ENCODE measurements around the gene HSPA6.
"Not testable (repeated sequence)": the region's sequence is repeated elsewhere in the genome, so short reads cannot be mapped to it uniquely, and the experiment has no call there.

The HSPA6 gene

DNA sequence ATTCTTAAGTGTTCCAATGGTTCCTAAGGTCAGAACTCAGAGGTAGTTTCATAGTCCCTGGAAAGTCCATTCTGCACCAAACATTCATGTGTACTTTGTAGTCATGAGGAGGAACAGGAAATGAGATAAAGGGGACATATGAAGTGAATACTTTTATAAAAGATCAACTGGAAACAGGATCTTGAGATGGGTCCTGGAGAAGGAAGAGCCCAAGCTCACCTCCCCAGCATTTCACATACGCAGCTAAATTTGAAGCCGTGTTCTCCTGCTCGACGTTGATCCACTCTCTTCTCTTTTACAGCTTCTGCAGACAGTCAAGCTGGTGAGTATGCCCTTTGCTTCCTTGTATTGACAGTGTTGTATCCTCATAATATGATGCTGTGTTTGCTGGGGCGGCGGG is 18.7 kb upstream of the HSPA6 start:
- DNase-seq = no peak

DNA sequence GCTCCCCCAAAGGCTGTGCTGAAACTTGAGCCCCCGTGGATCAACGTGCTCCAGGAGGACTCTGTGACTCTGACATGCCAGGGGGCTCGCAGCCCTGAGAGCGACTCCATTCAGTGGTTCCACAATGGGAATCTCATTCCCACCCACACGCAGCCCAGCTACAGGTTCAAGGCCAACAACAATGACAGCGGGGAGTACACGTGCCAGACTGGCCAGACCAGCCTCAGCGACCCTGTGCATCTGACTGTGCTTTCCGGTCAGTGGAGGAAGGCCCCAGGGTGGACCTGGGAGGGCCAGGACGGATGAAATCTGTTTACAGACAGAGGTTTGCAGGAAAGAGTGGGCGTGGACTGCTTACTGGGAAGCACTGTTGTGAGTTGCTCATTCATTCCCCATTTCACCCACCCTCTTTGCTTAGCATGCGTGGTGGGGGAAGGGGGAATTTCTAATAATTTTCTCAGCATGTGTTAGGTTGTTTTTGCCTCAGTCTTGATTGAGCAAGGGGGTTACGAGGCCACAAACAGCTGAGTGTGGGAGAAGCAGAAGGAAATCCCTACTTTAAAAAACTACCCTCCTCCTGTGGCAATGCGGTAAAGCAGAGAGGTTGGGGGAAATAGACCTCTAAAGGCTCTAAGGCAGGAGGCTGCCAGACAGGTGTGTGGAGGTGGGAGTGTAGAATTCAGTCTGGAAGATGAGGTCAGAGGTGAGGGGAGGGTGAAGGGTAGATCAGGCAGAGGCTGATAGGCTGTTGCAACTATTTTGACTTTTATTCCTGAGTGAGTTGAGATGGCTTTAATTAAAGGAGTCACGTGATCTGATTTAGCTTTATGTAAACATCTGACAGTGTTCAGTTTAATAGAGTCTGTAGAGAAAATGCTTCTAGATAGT is 17.8 kb upstream of the HSPA6 start:
- DNase-seq = no peak

DNA sequence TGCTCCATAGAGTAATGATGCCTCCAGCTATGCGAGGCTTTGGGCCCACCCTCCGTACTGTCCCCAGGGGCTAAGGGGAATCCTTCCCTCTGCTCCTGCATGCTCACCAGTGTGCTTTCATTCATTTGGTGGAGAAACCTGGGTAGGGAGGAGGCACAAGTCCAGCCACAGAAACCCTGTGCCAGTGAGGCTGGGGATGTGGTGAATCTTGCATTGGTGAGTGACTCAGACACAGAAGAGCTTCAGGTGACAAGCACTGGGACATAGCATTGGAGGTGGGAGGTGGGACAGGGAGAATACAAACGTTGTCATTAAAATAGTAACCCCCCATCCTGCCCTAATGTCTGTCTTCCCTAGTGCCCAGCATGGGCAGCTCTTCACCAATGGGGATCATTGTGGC is 13.9 kb upstream of the HSPA6 start:
- no peak for DNase-seq

DNA sequence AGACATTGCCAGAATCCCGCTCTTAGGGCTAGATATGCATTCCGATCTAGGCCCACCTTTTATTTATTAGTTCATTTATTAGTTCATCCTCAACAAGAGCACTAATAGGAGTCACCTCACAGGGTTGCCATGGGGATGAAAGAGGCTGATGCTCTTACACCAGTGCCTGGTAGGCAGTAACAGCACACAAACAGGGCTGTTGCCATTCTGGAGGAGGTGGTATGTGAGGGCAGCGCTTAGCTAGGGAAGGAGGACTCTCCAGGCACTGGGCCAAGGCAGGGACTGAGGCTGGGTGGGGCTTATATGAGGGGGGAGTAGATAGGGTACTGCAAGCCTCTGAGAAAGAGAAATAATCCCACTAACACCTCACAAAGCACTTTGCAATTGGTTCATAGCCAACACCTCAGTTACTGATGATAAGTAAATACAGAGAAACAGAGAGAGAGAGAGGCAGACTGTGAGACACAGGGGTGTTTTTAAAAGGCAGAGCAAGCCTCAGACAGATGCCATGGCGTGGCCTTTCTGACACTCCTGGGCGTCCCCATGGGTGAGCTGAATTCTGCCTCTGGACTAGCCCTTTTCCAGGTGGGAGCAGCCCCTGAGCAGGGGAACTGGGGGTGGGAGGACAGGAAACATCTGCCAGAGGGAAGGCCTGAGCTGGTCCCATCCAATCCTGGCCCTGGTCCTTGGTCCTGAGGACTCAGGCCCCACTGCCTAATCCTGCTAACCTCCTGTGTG is 13.2 kb upstream of the HSPA6 start:
- DNase-seq = no peak

DNA sequence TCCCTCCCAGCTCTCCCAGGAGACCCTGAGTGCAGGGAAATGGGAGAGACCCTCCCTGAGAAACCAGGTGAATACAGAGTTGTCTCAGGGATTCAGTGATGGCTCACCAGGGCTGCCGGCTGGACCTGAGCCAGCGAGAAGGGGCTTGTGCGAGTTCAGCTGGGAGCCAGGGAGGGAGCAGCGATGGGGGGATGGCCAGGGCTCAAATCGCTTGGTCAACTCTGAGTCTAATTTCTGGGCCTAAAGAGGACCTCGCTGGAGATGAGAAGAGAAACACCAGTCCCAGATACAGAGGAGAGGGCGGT is 12.6 kb upstream of the HSPA6 start:
- no peak for DNase-seq

DNA sequence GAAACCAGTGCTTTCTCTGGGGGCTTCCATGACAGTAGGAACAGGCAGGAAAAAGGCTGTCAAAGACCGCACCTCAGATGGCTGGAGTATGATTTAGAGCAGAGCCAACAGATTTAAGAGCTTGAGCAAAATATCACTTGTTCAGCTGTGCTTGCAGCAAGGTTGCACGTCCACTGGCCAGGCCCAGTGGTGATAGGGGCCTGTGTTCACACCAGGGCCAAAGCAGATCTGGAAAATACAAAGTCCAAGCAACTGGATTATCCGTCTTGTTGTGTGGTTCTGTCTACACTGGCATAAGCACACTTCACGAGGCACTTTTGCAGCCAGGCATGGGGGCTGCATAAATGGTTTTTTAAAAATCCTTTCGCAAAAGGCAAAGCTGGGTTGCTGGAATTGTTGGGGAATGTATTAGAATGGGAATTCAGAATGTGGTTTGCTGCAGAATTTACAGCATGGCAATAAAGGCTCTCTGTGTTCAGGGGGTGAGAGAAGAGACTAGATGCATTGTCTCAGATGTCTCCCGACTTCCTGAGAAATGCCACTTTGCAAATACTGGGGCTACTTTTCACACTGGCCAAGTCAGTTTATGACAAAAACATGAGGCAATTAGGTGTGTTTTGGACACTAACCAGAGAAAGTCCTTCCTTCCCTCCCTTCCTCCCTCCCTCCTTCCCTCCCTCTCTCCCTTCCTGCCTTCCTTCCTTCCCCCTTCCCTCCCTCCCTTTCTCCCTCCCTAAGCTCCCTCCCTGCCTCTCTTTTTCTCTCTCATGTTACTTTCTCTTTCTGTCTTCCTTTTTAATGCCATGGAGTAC is 11.5 kb upstream of the HSPA6 start:
- not testable (repeated sequence) for DNase-seq

DNA sequence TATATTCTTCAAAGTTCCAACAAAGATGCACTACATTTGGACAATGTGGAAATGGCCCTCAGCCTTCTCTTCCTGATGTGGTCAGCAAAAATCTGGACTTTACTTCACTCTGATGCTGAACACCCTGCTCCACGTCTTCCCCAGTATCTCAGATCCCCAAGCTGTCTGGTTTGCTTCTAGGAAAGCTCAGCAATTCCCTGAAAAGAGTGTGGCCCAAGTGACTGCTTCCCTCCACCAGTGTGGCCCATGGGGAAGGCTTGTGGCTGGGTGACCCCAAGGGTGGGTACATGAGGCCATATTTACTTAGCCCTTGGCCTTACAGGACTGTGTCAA is 10.9 kb upstream of the HSPA6 start:
- DNase-seq = not testable (repeated sequence)

DNA sequence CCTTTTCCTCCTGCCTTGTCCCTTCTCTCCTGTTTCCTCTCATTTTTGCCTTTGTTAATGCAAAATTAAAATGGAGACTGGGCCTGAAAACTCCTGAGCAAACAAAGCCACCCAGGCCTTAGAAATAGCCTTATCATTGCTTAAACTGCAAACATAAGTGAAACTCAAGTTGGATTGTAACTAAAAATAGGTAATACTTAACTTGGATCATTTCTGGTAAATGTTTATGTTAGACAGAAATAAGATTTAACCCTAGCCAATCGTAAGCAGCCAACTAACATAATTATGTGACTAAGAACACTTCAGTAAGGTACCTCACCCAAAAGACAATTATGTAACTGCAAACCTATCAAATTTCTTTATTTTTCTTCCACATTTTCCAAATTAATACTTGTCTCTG is 10.4 kb upstream of the HSPA6 start:
- DNase-seq = not testable (repeated sequence)

DNA sequence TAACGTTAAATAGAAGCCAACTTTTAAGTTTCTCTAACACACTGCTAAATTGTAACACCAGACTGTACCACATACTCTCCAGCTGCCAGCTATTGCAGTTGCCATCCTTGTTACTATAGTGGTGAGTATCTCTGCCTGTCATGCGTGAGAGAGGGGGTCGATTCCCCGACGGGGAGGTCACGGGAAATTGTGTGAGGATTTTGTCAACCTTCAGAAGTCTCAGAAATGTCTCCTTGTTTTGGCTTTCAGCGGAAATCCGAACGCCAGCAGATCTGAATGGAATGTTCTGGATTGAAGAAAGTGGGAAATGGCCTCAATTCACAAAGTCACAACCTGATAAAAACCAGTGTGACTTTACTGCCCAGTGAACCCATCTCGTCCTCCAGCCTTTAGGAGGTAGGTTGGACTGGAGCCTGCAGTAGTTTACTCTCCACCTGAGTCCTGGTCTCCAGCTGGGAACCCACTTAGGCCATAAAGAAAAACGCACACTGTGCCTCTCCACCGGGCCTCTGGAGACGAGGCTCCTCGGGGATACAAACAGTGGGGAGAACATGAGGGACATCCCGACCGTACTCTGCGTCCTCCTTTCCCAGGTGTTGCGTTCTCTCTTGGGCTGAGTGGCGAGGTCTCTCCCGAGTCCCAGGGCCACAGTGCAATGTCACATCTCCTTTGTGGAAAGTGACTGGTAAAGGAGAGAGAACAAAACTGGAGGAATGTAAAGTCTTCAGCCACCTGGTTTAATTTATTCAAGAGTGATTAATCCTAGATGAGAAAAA is 1.1 kb upstream of the HSPA6 start:
- DNase-seq = not testable (repeated sequence)

DNA sequence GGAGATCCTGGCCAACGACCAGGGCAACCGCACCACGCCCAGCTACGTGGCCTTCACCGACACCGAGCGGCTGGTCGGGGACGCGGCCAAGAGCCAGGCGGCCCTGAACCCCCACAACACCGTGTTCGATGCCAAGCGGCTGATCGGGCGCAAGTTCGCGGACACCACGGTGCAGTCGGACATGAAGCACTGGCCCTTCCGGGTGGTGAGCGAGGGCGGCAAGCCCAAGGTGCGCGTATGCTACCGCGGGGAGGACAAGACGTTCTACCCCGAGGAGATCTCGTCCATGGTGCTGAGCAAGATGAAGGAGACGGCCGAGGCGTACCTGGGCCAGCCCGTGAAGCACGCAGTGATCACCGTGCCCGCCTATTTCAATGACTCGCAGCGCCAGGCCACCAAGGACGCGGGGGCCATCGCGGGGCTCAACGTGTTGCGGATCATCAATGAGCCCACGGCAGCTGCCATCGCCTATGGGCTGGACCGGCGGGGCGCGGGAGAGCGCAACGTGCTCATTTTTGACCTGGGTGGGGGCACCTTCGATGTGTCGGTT is 477 bp downstream of the HSPA6 start:
- DNase-seq = not testable (repeated sequence)

DNA sequence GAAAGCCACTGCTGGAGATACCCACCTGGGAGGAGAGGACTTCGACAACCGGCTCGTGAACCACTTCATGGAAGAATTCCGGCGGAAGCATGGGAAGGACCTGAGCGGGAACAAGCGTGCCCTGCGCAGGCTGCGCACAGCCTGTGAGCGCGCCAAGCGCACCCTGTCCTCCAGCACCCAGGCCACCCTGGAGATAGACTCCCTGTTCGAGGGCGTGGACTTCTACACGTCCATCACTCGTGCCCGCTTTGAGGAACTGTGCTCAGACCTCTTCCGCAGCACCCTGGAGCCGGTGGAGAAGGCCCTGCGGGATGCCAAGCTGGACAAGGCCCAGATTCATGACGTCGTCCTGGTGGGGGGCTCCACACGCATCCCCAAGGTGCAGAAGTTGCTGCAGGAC is 981 bp downstream of the HSPA6 start:
- not testable (repeated sequence) for DNase-seq

DNA sequence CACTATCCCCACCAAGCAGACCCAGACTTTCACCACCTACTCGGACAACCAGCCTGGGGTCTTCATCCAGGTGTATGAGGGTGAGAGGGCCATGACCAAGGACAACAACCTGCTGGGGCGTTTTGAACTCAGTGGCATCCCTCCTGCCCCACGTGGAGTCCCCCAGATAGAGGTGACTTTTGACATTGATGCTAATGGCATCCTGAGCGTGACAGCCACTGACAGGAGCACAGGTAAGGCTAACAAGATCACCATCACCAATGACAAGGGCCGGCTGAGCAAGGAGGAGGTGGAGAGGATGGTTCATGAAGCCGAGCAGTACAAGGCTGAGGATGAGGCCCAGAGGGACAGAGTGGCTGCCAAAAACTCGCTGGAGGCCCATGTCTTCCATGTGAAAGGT is 1.6 kb downstream of the HSPA6 start:
- DNase-seq = not testable (repeated sequence)

DNA sequence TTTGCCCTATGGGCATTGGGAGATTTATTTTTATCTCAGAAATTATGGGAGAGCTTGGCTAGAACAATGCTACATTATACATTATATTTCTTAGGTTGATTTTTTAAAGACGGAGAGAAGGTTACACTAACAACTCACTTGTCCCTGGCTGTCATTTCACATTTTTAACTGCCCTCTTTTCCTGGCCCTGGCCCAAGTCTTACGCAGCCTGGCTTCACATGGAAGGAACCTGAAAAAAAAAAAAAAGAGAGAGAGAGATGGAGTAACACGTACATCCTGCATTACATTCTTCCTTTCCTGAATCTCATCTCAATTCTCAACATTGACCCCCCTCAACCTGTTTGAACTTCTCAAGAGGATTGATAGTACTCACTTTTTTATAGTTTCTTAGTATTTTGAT is 4.2 kb downstream of the HSPA6 start:
- not testable (repeated sequence) for DNase-seq

DNA sequence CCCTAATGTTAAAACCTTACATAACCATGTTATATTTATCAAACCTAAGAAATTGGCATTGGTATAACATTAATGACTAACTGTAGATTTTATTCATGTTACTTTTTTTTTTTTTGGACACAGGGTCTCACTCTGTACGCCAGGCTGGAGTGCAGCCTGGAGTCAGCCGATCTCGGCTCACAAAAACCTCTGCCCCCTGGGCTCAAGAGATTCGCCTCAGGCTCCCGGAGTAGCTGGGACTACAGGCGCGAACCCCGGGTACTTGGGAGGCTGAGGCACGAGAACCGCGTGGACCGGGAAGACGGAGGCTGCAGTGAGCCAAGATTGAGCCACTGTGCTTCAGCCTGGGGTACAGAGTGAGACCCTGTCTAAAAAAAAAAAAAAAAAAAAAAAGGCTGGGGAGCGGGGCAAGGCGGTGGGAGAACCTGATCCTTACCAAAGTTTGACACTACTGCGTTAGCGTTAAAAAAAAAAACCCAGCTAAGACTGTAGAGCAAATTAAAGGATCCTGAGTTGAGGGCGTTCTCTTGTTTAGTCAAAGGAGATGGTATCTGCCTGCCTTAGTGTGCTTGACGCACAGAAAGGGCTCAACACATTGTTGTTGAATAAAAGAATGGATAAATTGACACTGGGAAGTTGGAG is 5.2 kb downstream of the HSPA6 start:
- not testable (repeated sequence) for DNase-seq

DNA sequence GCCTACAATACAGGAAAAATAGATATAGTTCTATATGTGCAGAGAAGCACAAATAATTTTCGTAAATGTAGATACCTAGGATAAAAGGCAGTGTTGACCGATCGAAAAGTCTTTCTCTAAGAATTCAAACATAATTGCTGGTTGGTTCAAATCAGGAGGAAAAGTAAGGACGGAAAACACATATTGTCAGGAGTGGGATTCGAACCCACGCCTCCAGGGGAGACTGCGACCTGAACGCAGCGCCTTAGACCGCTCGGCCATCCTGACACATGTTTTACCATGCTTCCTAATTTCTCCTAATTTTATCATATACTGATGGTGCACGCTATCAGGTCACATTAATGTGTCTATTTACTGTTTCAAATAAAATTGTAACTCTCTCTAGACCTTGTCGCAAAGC is 5.8 kb downstream of the HSPA6 start:
- DNase-seq = peak; percentile 18

DNA sequence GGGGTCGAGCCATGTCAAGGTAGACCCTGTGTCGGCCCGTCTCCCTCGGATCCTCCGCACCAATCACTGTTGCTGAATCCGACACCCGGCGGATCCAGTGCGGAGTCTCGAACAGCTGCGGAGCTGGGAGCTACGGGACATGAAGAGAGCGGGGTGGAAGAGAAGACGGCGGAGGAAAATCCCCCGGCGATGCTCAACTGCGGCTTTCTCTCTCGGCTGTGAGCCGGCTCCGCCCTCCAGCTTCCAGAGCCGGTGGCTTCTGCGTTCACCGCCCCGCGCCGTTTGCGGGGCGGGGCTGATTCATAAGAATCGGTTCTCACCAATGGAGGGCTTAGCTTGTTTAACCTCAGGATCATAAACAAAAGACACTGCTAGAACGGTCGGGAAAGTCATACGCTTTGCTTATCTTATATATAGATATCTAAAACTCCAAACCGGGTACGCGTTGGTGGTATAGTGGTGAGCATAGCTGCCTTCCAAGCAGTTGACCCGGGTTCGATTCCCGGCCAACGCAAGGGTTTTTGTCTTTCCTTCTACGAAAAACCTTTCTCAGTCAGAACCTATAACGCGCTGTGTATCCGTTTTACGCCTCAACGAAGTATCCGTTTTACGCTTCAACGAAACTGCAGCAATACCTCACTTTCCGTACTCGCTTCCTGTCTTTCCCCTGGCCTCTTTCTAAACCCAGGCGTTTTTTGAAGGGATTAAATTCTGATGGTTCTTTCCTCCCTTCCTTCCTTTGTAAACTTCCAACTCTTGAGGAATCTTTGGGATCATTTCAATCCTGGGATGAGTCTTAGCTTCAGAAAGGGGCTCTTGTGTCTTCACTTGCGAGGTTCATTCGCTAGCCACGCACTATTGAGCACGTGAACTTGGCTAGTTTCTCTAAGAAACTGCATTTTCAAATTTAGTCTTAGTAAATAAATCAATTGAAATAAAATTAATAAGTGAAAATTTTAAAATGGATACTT is 6.6 kb downstream of the HSPA6 start:
- peak; percentile 85 for DNase-seq

DNA sequence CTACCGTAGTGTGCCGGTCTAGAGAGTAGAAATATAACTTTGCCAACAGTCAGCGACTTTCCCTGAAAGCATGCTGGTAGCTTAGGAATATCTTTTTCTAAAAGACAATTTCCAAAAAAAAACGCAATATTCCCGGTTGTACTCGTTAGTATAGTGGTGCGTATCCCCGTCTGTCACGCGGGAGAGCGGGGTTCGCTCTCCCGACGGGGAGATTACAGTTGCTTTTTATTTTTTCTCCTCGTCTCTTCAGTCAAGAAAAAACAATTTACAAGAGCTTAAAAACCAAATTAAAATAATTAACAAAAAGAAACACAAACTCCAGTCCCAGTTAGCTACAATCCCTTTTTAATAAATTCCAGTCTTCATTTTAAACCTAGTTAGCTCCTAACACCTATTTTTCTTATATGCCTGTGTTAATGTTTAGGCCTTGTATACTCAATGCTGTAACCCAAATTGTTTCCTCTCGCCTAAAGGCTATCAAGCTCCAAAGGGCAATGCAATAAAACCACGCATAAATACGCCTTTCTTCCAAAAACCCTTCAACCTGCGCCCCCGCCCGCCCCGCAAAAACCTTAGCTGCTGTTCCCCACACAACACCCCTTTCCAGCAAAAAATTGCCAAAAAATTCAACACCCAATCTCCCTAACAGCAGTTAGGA is 7.8 kb downstream of the HSPA6 start:
- DNase-seq = no peak

DNA sequence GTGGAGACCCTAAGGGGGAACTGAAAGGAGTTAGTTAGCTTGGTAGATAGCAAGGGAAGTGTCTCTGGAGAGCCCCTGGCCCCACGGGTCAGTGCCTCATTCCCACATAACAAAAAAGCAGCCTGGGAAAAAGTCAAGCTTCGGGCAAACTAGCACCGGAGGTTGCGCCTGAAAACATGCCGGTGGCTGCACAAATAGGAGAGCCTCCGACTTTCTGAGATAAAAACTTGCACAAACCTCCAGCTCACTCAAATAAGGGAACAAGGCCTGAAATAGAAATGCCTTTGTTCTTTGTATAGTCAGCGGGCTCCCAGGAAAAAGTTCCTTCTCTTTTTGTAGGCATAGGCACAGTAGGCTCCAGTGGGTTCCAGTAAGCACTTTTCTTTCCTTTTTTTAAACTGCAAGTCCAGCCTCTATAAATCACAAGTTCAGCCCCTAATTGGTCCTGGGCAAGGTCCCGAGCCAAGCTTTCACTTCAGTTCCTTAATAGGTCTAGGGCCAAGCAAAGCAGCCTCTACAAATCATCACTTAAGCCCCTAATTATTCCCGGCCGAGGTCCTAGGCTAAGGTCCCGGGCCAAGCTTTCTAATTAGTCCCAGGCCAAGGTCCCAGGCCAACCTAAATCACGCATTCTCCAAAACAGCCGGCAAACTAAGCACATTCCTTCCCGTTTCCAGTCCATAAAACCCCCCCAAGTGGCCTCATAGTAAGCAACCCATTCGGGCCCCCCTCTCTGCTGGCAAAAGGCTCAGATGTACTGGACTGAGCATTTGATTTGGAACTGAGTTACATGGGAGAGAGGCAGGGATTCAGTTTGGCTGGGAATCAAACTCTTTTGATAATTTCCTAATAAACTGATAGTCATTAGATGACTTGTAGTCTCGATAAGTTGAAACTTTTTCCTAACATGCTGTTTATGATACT is 8.6 kb downstream of the HSPA6 start:
- DNase-seq = not testable (repeated sequence)

DNA sequence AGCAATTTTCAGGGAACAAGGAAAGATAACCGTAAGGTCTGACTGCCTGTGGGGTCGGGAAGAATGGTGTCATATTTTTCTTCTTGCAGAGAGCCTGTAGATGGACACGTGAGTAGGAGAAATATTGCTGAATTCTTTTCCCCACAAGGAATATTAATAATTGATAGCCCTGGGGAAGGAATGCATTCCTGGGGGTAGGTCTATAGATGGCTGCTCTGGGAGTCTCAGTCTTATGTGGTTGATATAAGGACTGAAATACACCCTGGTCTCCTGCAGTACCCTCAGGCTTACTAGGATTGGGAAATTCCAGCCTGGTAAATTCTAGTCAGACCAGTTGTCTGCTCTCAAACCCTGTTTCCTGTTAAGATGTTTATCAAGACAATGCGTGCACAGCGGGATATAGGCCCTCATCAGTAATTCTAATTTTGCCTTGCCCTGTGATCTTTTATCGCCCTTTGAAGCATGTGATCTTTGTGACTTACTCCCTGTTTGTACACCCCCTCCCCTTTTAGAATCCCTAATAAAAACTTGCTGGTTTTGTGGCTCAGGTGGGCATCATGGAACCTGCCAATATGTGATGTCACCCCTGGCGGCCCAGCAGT is 12.8 kb downstream of the HSPA6 start:
- not testable (repeated sequence) for DNase-seq

All from NCI-H187 treated with DMSO at 0.1 percent for 48 hours (cell line).